NCI-H2107 treated with DMSO at 0.1 percent for 48 hours (cell line): ENCODE measurements around the gene ZP2.
"Not testable (repeated sequence)": the region's sequence is repeated elsewhere in the genome, so short reads cannot be mapped to it uniquely, and the experiment has no call there.

Experiments used
- DNase-seq: peaks from one replicate; lab custom pipeline; 2025; ENCODE audit not compliant: unreplicated experiment; lab: John Stamatoyannopoulos, UW

The ZP2 gene

GRCh38 chr16:21211486-21211885 is at the start of gene ZP2:
ZP2 (minus strand) TSS chr16:21211574; CDS start chr16:21211547, 27 bp downstream.
- no peak for DNase-seq

- DNase-seq = no peak
Measured at GRCh38 chr16:21257284-21257683, 45.9 kb upstream of the ZP2 start.

- DNase-seq = no peak
Measured at GRCh38 chr16:21256636-21257035, 45.3 kb upstream of the ZP2 start.

GRCh38 chr16:21253470-21253869 is 42.1 kb upstream of the ZP2 start:
- DNase-seq = no peak

GRCh38 chr16:21250072-21250923 is 38.9 kb upstream of the ZP2 start:
- DNase-seq = no peak

- DNase-seq = not testable (repeated sequence)
Measured at GRCh38 chr16:21248179-21248578, 36.8 kb upstream of the ZP2 start.

GRCh38 chr16:21244518-21245215 is 33.3 kb upstream of the ZP2 start:
- no peak for DNase-seq

- no peak for DNase-seq
Measured at GRCh38 chr16:21242756-21243155, 31.4 kb upstream of the ZP2 start.

GRCh38 chr16:21239646-21240045 is 28.3 kb upstream of the ZP2 start:
- DNase-seq = no peak

GRCh38 chr16:21236831-21237230 is 25.5 kb upstream of the ZP2 start:
- no peak for DNase-seq

- DNase-seq = no peak
Measured at GRCh38 chr16:21235199-21235585, 23.8 kb upstream of the ZP2 start.

GRCh38 chr16:21233521-21234150 is 22.3 kb upstream of the ZP2 start, which contains the start of gene ANKS4B:
ANKS4B (plus strand) TSS chr16:21233699; CDS start chr16:21233738, 39 bp downstream.
- DNase-seq = no peak

GRCh38 chr16:21233045-21233520 is 21.7 kb upstream of the ZP2 start:
- DNase-seq = no peak

- DNase-seq = no peak
Measured at GRCh38 chr16:21228361-21228872, 17.0 kb upstream of the ZP2 start.

- no peak for DNase-seq
Measured at GRCh38 chr16:21227866-21228265, 16.5 kb upstream of the ZP2 start.

GRCh38 chr16:21226749-21227148 is 15.4 kb upstream of the ZP2 start:
- no peak for DNase-seq

- no peak for DNase-seq
Measured at GRCh38 chr16:21224800-21225199, 13.4 kb upstream of the ZP2 start.

GRCh38 chr16:21223787-21224186 is 12.4 kb upstream of the ZP2 start:
- no peak for DNase-seq

GRCh38 chr16:21222495-21223337 is 11.3 kb upstream of the ZP2 start:
- DNase-seq = peak; percentile 4

- DNase-seq = no peak
Measured at GRCh38 chr16:21219551-21219950, 8.2 kb upstream of the ZP2 start.
